Ishikawa (cell line): ENCODE results near the gene ROR1.

Experiments used
- CEBPB ChIP-seq: IDR thresholded peaks from 2 replicates; pipeline ENCODE4 v1.6.1; 2012
- CREB1 ChIP-seq: IDR thresholded peaks from 2 replicates; pipeline ENCODE4 v1.6.1; 2012; ENCODE audit warnings: low read depth
- EP300 ChIP-seq: IDR thresholded peaks from 2 replicates; pipeline ENCODE4 v1.6.1; 2012; ENCODE audit warnings: borderline replicate concordance
- FOXM1 ChIP-seq: IDR thresholded peaks from 2 replicates; pipeline ENCODE4 v1.6.1; 2012; ENCODE audit warnings: low read depth, borderline replicate concordance
- RAD21 ChIP-seq: IDR thresholded peaks from 2 replicates; pipeline ENCODE4 v1.6.1; 2012; ENCODE audit warnings: low read depth
- TAF1 ChIP-seq: IDR thresholded peaks from 2 replicates; pipeline ENCODE4 v1.6.1; 2012; ENCODE audit warnings: low read depth, mild to moderate bottlenecking
- TCF12 ChIP-seq: IDR thresholded peaks from 2 replicates; pipeline ENCODE4 v1.6.1; 2012; ENCODE audit warnings: low read depth
- TEAD4 ChIP-seq: IDR thresholded peaks from 2 replicates; pipeline ENCODE4 v1.6.1; 2012
- USF1 ChIP-seq: IDR thresholded peaks from 2 replicates; pipeline ENCODE4 v1.6.1; 2012
- YY1 ChIP-seq: IDR thresholded peaks from 2 replicates; pipeline ENCODE4 v1.6.1; 2012; ENCODE audit warnings: low read depth
- TF ChIP-seq, protein P1 (sequence below): IDR thresholded peaks from 2 replicates; pipeline ENCODE4 v1.6.1; 2012
- TF ChIP-seq, protein P2 (sequence below): IDR thresholded peaks from 2 replicates; pipeline ENCODE4 v1.6.1; 2012; ENCODE audit warnings: low read depth, mild to moderate bottlenecking

- no peak for TF ChIP-seq TEAD4
- TF ChIP-seq, protein P1, sequence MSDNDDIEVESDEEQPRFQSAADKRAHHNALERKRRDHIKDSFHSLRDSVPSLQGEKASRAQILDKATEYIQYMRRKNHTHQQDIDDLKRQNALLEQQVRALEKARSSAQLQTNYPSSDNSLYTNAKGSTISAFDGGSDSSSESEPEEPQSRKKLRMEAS, result no peak
- TF ChIP-seq USF1, result no peak
- TF ChIP-seq CEBPB, result no peak
- TF ChIP-seq RAD21, result no peak
- no peak for TF ChIP-seq CREB1
- no peak for TF ChIP-seq EP300
- no peak for TF ChIP-seq FOXM1
- TF ChIP-seq YY1, result no peak
- TF ChIP-seq TAF1, result no peak
- TF ChIP-seq TCF12, result no peak
- TF ChIP-seq, protein P2, sequence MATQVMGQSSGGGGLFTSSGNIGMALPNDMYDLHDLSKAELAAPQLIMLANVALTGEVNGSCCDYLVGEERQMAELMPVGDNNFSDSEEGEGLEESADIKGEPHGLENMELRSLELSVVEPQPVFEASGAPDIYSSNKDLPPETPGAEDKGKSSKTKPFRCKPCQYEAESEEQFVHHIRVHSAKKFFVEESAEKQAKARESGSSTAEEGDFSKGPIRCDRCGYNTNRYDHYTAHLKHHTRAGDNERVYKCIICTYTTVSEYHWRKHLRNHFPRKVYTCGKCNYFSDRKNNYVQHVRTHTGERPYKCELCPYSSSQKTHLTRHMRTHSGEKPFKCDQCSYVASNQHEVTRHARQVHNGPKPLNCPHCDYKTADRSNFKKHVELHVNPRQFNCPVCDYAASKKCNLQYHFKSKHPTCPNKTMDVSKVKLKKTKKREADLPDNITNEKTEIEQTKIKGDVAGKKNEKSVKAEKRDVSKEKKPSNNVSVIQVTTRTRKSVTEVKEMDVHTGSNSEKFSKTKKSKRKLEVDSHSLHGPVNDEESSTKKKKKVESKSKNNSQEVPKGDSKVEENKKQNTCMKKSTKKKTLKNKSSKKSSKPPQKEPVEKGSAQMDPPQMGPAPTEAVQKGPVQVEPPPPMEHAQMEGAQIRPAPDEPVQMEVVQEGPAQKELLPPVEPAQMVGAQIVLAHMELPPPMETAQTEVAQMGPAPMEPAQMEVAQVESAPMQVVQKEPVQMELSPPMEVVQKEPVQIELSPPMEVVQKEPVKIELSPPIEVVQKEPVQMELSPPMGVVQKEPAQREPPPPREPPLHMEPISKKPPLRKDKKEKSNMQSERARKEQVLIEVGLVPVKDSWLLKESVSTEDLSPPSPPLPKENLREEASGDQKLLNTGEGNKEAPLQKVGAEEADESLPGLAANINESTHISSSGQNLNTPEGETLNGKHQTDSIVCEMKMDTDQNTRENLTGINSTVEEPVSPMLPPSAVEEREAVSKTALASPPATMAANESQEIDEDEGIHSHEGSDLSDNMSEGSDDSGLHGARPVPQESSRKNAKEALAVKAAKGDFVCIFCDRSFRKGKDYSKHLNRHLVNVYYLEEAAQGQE, result no peak
These were observed 211.1 kb downstream of the ROR1 start for GRCh38 chr1:63984930-63985290.
